ENCODE measurements around the gene NRROS.

DNA sequence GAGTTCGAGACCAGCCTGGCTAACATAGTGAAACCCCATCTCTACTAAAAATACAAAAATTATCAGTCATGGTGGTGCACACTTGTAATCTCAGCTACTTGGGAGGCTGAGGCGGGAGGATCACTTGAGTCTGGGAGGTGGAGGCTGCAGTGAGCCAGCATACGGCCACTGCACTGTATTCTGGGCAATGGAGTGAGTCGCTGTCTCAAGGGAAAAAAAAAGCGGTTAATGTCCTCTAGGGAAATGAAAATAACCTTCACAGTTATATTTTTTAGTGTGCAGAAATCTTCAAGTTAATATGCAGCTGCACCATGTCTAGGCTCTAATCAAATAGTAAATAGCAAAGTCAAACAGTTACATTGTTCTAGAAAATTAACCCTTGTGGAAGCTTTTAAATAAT, 57.8 kb downstream of the NRROS start:
- no peak for TF ChIP-seq POLR2A (IDR thresholded peaks at IDR 0.05)
- TF ChIP-seq, protein P1, sequence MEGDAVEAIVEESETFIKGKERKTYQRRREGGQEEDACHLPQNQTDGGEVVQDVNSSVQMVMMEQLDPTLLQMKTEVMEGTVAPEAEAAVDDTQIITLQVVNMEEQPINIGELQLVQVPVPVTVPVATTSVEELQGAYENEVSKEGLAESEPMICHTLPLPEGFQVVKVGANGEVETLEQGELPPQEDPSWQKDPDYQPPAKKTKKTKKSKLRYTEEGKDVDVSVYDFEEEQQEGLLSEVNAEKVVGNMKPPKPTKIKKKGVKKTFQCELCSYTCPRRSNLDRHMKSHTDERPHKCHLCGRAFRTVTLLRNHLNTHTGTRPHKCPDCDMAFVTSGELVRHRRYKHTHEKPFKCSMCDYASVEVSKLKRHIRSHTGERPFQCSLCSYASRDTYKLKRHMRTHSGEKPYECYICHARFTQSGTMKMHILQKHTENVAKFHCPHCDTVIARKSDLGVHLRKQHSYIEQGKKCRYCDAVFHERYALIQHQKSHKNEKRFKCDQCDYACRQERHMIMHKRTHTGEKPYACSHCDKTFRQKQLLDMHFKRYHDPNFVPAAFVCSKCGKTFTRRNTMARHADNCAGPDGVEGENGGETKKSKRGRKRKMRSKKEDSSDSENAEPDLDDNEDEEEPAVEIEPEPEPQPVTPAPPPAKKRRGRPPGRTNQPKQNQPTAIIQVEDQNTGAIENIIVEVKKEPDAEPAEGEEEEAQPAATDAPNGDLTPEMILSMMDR (IDR thresholded peaks at IDR 0.05), result no peak
